Forelimb muscle (tissue), 1 donor: ENCODE results near the gene THEMIS. TPM values are rescaled to one million over a fixed set of nuclear protein-coding genes. Genes with fewer than 3 reads are reported as not detected.
"Not testable (repeated sequence)": the region's sequence is repeated elsewhere in the genome, so short reads cannot be mapped to it uniquely, and the experiment has no call there.

ENCODE experiments used
- DNase-seq: peaks from one replicate; pipeline ENCODE4 v3.0.0-alpha.2; 2013; ENCODE audit warnings: low read depth
- polyA plus RNA-seq: library from polyadenylated mRNA; unstranded; fragments of 120-200 nt; gene quantifications from one replicate; pipeline ENCODE4 v1.2.1, GENCODE V29; 2013; ENCODE audit not compliant: insufficient read length

THEMIS gene
- polyA plus RNA-seq, 1 donor, result not detected

- no peak for DNase-seq
These were observed 92.9 kb downstream of the THEMIS start for GRCh38 chr6:127807806-127808517.

DNA sequence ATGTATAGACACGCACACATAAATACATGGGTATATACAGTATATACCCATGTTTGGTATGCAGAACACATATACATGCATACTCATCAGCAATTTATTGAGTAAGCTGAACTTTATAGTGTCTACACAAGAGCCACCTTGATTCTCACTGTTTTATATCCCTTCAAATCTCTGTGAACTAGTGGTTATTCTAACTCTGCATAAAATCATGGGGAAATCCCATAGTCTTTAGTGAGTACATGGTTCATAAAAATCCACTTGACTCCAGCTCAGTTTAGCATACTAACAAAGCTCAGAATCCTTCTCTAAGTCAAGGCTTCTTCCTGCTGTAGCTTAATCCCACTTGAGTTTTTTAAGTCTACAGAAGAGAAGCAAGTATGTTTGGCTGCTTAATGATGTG, 104.1 kb downstream of the THEMIS start:
- no peak for DNase-seq

- no peak for DNase-seq
These were observed 106.5 kb downstream of the THEMIS start for GRCh38 chr6:127794405-127794804.

GRCh38 chr6:127793396-127793795, 107.5 kb downstream of the THEMIS start:
- DNase-seq, result no peak

DNA sequence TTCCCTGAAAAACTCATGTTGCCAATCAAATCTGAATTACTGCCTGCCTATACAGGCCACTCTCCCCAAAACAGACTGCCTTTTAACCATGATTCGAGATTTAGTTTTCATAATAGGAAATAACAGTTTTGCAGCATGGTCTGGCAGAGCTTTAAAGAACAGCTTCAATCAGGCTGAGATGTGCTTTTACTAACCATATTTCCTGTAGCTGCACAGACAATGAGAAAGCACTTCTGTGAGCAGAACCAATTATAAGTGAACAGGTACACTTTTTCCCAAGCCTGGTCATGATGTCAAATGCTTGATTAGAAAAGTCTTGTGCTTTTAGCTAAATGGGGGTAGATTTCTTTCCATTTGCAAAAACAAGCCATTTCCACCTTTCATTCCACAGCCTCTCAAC, 108.2 kb downstream of the THEMIS start:
- DNase-seq, result no peak

- DNase-seq, result no peak
These were observed 108.9 kb downstream of the THEMIS start for GRCh38 chr6:127791779-127792528.

GRCh38 chr6:127790571-127790970, 110.3 kb downstream of the THEMIS start:
- DNase-seq, result no peak

DNA sequence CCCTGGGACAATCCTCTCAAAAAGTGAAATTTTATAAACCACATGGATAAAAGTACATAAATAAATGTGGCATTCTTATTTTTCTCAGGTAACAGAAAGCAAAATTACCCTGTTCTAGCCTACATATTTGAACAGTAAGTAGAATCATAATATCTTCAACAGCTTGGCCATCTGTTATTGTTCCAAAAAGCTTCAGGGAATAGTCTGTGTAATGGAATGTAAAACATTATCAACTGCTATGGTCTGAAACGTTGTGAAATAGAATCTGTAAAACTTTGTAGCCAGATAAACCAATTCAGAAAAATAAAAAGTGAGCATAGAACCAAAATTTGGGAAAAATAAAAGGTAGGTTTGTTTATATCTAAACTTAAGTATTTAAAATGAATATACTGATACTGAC, 114.7 kb downstream of the THEMIS start:
- no peak for DNase-seq

DNA sequence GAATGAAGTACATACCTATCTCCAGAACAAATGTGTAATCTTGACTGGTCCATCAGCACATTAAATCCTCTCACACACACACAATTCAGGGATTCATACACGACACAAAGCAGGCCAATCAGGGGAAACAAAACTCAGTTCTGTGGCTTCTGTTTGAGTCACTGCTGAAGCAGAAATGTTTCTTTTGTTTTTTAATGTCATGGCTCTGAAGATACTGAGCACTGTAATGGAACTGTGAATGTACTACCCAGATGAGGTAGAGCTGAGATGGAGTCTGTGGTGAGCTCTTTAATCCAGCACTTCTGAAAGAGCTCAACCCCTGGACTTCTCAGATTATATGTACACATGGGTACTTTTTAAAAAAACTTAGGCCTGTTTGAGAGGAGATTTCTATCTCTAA, 116.4 kb downstream of the THEMIS start:
- DNase-seq, result no peak

DNA sequence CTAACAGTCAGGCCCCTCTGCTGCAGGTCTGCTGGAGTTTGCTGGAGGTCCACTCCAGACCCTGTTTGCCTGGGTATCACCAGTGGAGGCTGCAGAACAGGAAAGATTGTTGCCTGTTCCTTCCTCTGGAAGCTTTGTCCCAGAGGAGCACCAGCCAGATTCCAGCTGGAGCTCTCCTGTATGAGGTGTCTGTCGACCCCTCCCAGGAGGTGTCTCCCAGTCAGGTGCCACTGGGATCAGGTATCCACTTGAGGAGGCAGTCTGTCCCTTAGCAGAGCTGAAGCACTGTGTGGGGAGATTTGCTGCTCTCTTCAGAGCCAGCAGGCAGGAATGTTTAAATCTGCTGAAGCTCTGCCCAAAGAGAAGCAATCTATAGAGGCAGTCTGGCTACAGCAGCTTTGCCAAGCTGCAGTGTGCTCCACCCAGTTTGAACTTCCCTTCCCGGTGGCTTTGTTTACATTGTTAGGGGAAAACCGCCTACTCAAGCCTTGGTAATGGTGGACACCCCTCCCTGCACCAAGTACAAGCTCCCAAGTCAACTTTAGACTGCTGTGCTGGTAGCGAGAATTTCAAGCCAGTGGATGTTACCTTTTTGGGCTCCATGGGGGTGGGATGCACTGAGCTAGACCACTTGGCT, 119.1 kb downstream of the THEMIS start:
- not testable (repeated sequence) for DNase-seq

- DNase-seq, result no peak
These were observed 124.5 kb downstream of the THEMIS start for GRCh38 chr6:127776320-127776719.

DNA sequence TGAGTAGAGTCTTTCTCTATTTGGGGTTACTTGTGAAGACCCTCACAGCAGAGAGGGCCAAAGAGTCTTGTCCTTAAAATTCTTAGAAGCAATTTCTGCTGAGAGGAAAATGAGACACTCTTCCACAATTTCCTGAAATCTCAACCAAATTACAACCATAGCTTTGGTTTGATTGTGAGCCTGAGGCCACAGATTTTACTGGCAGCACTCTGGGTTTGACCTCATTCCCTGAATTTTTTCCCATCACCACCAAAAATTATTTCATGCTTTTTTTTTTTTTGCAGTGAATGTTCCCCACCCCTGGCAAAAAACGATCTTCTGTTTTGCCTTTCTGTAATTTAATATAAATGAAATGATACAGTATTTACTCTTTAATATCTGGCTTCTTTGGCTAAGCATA, 125.5 kb downstream of the THEMIS start:
- no peak for DNase-seq

DNA sequence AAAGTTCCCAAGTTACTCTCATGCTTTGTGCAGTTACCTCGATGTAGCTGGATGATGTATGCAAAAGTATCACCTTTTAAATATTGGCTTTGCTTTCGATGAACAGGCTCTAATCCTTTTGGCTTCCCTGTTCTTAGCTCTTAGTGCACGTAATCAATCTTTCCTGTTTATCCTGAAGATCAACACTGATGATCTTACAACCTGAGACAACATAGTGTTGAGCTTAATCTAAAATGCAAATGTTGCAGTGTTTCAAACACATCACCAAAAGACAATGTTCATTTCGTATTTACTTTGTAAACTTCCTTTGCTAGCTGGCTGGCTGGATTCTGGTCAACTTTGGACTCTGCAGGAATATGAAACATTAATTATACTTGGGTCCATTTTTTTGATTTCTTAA, 132.1 kb downstream of the THEMIS start:
- DNase-seq, result no peak

DNA sequence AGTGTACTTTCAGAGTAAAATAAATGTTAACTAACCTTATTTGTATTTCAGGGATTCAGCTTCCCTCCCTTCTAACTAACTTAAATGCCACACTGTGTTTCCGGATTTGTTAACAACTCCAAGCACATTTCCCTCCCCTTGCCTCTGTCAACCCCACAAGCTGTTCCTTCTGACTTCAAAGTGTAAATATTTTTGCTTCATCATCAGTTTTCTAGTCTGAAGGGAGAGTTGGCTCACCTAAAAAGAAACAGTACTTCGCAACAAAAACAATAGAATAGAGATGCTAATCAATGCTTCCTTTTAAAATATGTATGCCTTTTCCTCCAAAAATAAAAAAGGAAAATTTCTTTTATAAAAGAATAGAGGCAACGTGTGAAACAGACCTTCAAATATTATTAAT, 132.6 kb downstream of the THEMIS start:
- no peak for DNase-seq

DNA sequence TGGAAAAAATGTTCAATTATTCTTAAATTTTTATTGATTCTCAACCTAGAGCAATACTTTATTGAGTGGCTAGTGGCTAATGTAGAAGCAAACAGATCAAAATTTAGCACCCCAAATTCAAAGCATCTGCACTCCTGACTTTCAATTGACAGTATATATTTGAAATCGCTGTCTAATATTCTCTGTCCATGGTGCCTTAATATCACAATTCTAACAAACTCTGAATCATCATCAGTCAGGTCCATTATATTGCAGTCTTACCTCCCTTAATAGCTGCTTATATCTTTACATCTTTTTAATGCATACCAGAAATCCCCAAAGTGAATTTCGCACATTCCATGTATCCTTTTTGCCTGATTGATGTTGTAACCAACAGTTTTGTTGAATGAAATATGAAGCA, 134.9 kb downstream of the THEMIS start:
- no peak for DNase-seq

- DNase-seq, result no peak
These were observed 138.6 kb downstream of the THEMIS start for GRCh38 chr6:127762284-127762683.

DNA sequence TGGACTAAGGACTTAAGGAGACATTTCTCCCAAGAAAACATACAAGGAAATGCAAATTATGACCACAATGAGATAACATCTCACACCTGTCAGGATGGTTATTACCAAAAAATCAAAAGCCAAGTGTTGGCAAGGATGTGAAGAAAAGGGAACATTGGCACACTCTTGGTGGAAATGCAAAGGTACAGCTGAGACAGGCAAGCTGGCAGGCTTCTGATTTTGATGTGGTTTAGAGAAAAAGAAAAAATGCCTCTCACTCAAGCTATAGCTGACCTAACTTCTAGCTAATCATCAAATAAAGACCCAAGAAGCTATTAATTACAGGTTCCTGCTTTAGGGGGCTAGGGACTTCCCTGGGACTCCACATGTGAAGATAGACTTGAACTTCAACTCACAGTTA, 139.8 kb downstream of the THEMIS start:
- no peak for DNase-seq

DNA sequence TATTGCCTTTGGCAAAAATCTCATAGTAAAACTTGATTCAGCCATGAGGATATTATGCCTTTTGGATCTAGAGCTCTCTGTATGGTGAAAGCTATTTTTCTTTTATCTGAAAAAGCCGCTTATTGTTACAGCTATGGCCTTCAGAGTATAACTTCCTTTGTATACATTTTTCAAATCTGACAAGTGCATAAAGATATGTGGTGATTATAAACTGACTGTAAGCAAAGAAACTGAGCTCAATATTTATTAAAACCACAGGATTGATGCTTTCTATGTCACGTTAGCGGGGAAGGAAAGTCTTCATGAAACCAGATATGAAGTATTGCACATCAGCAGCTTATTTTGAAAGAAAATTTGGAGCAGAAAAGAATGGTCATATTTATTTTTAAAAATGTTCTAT, 151.8 kb downstream of the THEMIS start:
- DNase-seq, result no peak

GRCh38 chr6:127748290-127748689, 152.6 kb downstream of the THEMIS start:
- no peak for DNase-seq

DNA sequence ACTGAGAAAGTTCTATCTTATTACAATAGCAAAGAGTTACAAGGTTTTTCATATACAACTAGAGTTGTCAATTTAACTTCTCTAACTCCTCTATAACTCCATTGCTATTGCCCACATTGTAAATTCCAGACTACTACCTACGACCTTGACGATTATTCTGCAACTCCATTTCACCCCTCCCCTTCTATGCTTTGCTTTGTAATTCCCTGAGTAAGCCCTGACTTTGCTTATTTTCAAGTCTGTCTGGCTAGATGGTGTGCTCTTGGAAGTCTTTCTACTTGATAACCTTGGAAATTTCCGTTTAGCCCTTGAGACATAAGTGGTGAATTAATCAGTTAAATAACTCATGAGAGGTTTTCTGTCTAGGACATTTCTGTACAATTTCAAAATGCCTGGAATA, 162.4 kb downstream of the THEMIS start:
- no peak for DNase-seq

- DNase-seq, result no peak
These were observed 163.1 kb downstream of the THEMIS start for GRCh38 chr6:127737768-127738167.

DNA sequence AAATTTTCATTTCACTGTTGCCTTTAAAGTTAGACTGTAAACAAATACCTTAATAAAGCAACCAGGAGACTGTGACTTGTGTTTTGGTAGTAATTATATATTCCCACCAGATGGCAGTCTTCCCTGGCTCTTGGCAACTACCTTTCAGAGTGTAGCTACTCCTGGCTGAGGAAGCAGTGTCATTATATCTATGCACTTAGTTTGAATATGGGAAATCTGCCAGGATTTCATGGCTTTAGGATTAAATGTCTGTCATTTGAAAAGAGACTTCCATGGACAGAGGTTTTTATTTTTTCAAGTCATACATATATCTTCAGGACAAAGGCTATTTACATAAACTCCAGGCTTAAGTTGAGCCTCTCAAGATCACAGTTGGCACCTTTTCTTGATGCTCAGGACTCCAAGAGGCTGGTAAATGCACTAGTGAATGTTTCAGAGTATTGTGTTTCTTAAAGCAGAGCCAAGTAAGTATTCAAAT, 163.8 kb downstream of the THEMIS start:
- DNase-seq, result peak; percentile 35

- DNase-seq, result no peak
These were observed 167.9 kb downstream of the THEMIS start for GRCh38 chr6:127732927-127733326.
